GM23338 (cell line): ENCODE results near the gene ATF7. TPM values are rescaled to one million over a fixed set of nuclear protein-coding genes. Genes with fewer than 3 reads are reported as not detected.

ENCODE experiments used
- ATAC-seq: fragments of 200-7000 bp; cut with Tn5 transposase; 3 replicates; pipeline ENCODE4 v1.9.1; 2020
- DNase-seq: peaks from one replicate; pipeline ENCODE4 v3.0.0-alpha.2; 2015; ENCODE audit warnings: low spot score
- H2AFZ ChIP-seq: fragments of 200-600 bp; sonication (generic); 2 replicates; pipeline ENCODE4 v1.8.0; 2016; ENCODE audit warnings: antibody characterized with exemption, mild to moderate bottlenecking, moderate library complexity
- H3F3A ChIP-seq: fragments of 200-600 bp; sonication (generic); replicated peaks from 2 replicates; pipeline ENCODE4 v1.8.0; 2017; ENCODE audit warnings: antibody characterized with exemption, mixed run types, low read depth
- H3K27ac ChIP-seq: fragments of 200-600 bp; sonication (generic); 2 replicates; pipeline ENCODE4 v1.6.1; 2016; ENCODE audit warnings: low read depth
- H3K27me3 ChIP-seq: fragments of 200-600 bp; sonication (generic); 2 replicates; pipeline ENCODE4 v1.8.0; 2016; ENCODE audit warnings: mild to moderate bottlenecking, mixed run types, moderate library complexity; ENCODE audit not compliant: insufficient read depth
- H3K36me3 ChIP-seq: fragments of 200-600 bp; sonication (generic); 2 replicates; pipeline ENCODE4 v1.8.0; 2016; ENCODE audit warnings: mild to moderate bottlenecking; ENCODE audit not compliant: insufficient read depth
- H3K4me1 ChIP-seq: fragments of 200-600 bp; sonication (generic); 2 replicates; pipeline ENCODE4 v1.8.0; 2016; ENCODE audit warnings: mild to moderate bottlenecking, moderate library complexity; ENCODE audit not compliant: insufficient read depth
- H3K4me2 ChIP-seq: fragments of 200-600 bp; sonication (generic); 2 replicates; pipeline ENCODE4 v1.7.1; 2017; ENCODE audit warnings: mixed run types
- H3K4me3 ChIP-seq: fragments of 200-600 bp; sonication (generic); 2 replicates; pipeline ENCODE4 v1.6.1; 2016; ENCODE audit warnings: mixed run types
- H3K79me2 ChIP-seq: fragments of 200-600 bp; sonication (generic); replicated peaks from 2 replicates; pipeline ENCODE4 v1.8.0; 2017; ENCODE audit warnings: mild to moderate bottlenecking; ENCODE audit not compliant: insufficient read depth
- H3K9me2 ChIP-seq: fragments of 200-600 bp; sonication (generic); 2 replicates; pipeline ENCODE4 v1.8.0; 2017; ENCODE audit not compliant: insufficient read depth
- H4K20me1 ChIP-seq: fragments of 200-600 bp; sonication (generic); replicated peaks from 2 replicates; pipeline ENCODE4 v1.8.0; 2017; ENCODE audit warnings: mild to moderate bottlenecking; ENCODE audit not compliant: insufficient read depth
- H3K27ac Mint-ChIP-seq: 2 replicates; pipeline ENCODE4 v1.8.0; 2020; ENCODE audit warnings: inconsistent platforms, mild to moderate bottlenecking, moderate library complexity, mixed read lengths
- H3K27me3 Mint-ChIP-seq: 3 replicates; pipeline ENCODE4 v1.8.0; 2022; ENCODE audit warnings: low read depth, mild to moderate bottlenecking, moderate library complexity, mixed read lengths, inconsistent platforms; ENCODE audit not compliant: insufficient read depth, poor library complexity
- H3K36me3 Mint-ChIP-seq: 3 replicates; pipeline ENCODE4 v1.8.0; 2021; ENCODE audit warnings: low read depth, mild to moderate bottlenecking, inconsistent platforms, moderate library complexity, mixed read lengths
- H3K4me1 Mint-ChIP-seq: 3 replicates; pipeline ENCODE4 v1.8.0; 2020; ENCODE audit warnings: mild to moderate bottlenecking, inconsistent platforms, mixed read lengths
- H3K4me3 Mint-ChIP-seq: 3 replicates; pipeline ENCODE4 v1.8.0; 2021; ENCODE audit warnings: moderate library complexity, mild to moderate bottlenecking, inconsistent platforms, mixed read lengths
- H3K9me3 Mint-ChIP-seq: 3 replicates; pipeline ENCODE4 v1.8.0; 2020; ENCODE audit warnings: moderate library complexity, mild to moderate bottlenecking, inconsistent platforms, mixed read lengths
- CTCF ChIP-seq, 2 experiments: fragments of 200-600 bp in 1 of 2; sonication (generic) in 1 of 2; conservative IDR thresholded peaks; 2 replicates each; pipeline versions ENCODE4 v1.5.1 to v1.6.1; 2016 to 2017; ENCODE audit warnings: antibody characterized with exemption in 2 of 2, low read depth in 2 of 2, mild to moderate bottlenecking in 2 of 2, moderate library complexity in 1 of 2
- EZH2phosphoT487 ChIP-seq: fragments of 200-600 bp; sonication (generic); IDR thresholded peaks from one replicate; pipeline ENCODE4 v1.8.1; 2018; ENCODE audit warnings: antibody characterized with exemption; ENCODE audit not compliant: unreplicated experiment
- POLR2AphosphoS5 ChIP-seq: IDR thresholded peaks from 2 replicates; pipeline ENCODE4 v1.6.1; 2016; ENCODE audit warnings: antibody characterized with exemption, low read depth
- ZNF114 ChIP-seq: fragments of 250-450 bp; sonication (Bioruptor Pico); IDR thresholded peaks from 2 replicates; pipeline ENCODE4 v1.5.0; 2020; ENCODE audit warnings: mild to moderate bottlenecking, moderate library complexity
- ZNF331 ChIP-seq: fragments of 250-450 bp; sonication (Bioruptor Pico); IDR thresholded peaks from 2 replicates; pipeline ENCODE4 v1.5.0; 2020; ENCODE audit warnings: low read depth, mild to moderate bottlenecking, moderate library complexity
- ZNF462 ChIP-seq: fragments of 250-450 bp; sonication (Bioruptor Pico); IDR thresholded peaks from 2 replicates; pipeline ENCODE4 v1.5.0; 2020; ENCODE audit warnings: mild to moderate bottlenecking, moderate library complexity
- polyA plus RNA-seq: library from polyadenylated mRNA; unstranded; fragments of >200 nt; fragmentation: Nextera tagmentation; extraction: Ambion mirVana; gene quantifications from 2 replicates; pipeline ENCODE4 v1.2.1, GENCODE V29; 2016
- total RNA-seq: library from RNA; depleted of rRNA; stranded (reverse); fragments of >200 nt; shearing (Covaris generic); gene quantifications from 2 replicates; pipeline ENCODE4 v1.2.3, GENCODE V29; 2014

Gene ATF7
- total and polyA plus RNA-seq, 2 experiments from 2014 or later, result 13.9 to 16.3 TPM

- Histone ChIP-seq H3K4me3 (peak overlapping the region; percentile 82), H3K36me3 (no peaks in the 10 kb centered on the region), H3K27ac (peak overlapping the region; percentile 88), H3K4me1 (peaks cover 35% of the 10 kb centered on the region), H3K27me3 (no peaks in the 10 kb centered on the region), H4K20me1 (peaks cover 8% of the 10 kb centered on the region; the same call in 1 of the 2 replicates), H3K79me2 (peaks cover 17% of the 10 kb centered on the region; the same call in 1 of the 2 replicates), H3F3A (peaks cover 9% of the 10 kb centered on the region; the same call in 1 of the 2 replicates), H3K9me2 (no peaks in the 10 kb centered on the region), H2AFZ (peak overlapping the region; percentile 92), H3K4me2 (peak overlapping the region; percentile 98)
- TF ChIP-seq CTCF (conservative IDR thresholded peaks at IDR 0.05; ENCODE audit: low read depth in 2 of 2), result peak in 1 of 2 experiments; percentile 26; a peak in 1 of 4 replicates
- no peak for TF ChIP-seq ZNF331 (CRISPR knock-in tag)
- Mint-ChIP-seq H3K4me3 (peak overlapping the region; percentile 92), H3K4me1 (peaks cover 56% of the 10 kb centered on the region), H3K27me3 (peaks cover 17% of the 10 kb centered on the region), H3K9me3 (peaks cover 2% of the 10 kb centered on the region; the same call in 2 of the 3 replicates), H3K27ac (peak overlapping the region; percentile 95), H3K36me3 (peaks cover 3% of the 10 kb centered on the region; the same call in 2 of the 3 replicates)
- ATAC-seq, result no peak
- DNase-seq, result peak; percentile 40
Measured at GRCh38 chr12:53493610-53494391, 132.4 kb downstream of the ATF7 start.

- H2AFZ ChIP-seq, result peak overlapping the region; percentile 92
- H3K27me3 ChIP-seq, result no peaks in the 10 kb centered on the region
- no peaks in the 10 kb centered on the region for H3K9me2 ChIP-seq
- peak overlapping the region; percentile 98 for H3K4me2 ChIP-seq
- peaks cover 9% of the 10 kb centered on the region; the same call in 1 of the 2 replicates for H3F3A ChIP-seq
- Mint-ChIP-seq H3K27ac (peak overlapping the region; percentile 95), H3K4me3 (peak overlapping the region; percentile 92), H3K36me3 (peaks cover 3% of the 10 kb centered on the region; the same call in 2 of the 3 replicates), H3K27me3 (peaks cover 10% of the 10 kb centered on the region), H3K9me3 (no peaks in the 10 kb centered on the region; the same call in 2 of the 3 replicates), H3K4me1 (peaks cover 48% of the 10 kb centered on the region)
- peaks cover 8% of the 10 kb centered on the region; the same call in 1 of the 2 replicates for H4K20me1 ChIP-seq
- peaks cover 12% of the 10 kb centered on the region; the same call in 1 of the 2 replicates for H3K79me2 ChIP-seq
- H3K4me1 ChIP-seq, result peaks cover 28% of the 10 kb centered on the region
- ATAC-seq, result peak; percentile 75
- H3K36me3 ChIP-seq, result no peaks in the 10 kb centered on the region
- H3K27ac ChIP-seq, result peak overlapping the region; percentile 91
- DNase-seq, result peak; percentile 97
- peak overlapping the region; percentile 82 for H3K4me3 ChIP-seq
- peak; percentile 65 for TF ChIP-seq POLR2AphosphoS5
- TF ChIP-seq EZH2phosphoT487, result no peak
- TF ChIP-seq CTCF (conservative IDR thresholded peaks at IDR 0.05; ENCODE audit: low read depth in 2 of 2), result no peak
- no peak for TF ChIP-seq ZNF462 (CRISPR knock-in tag)
- no peak for TF ChIP-seq ZNF114 (CRISPR knock-in tag)
Measured at GRCh38 chr12:53492830-53493609, 133.2 kb downstream of the ATF7 start.
